ENCODE data around the gene FANCD2. TPM values are rescaled to one million over a fixed set of nuclear protein-coding genes. Genes with fewer than 3 reads are reported as not detected.

FANCD2 gene
- polyA plus RNA-seq, 1 of the 3 experiments (the other 2 are of a cell fraction) = 7.3 TPM

DNA sequence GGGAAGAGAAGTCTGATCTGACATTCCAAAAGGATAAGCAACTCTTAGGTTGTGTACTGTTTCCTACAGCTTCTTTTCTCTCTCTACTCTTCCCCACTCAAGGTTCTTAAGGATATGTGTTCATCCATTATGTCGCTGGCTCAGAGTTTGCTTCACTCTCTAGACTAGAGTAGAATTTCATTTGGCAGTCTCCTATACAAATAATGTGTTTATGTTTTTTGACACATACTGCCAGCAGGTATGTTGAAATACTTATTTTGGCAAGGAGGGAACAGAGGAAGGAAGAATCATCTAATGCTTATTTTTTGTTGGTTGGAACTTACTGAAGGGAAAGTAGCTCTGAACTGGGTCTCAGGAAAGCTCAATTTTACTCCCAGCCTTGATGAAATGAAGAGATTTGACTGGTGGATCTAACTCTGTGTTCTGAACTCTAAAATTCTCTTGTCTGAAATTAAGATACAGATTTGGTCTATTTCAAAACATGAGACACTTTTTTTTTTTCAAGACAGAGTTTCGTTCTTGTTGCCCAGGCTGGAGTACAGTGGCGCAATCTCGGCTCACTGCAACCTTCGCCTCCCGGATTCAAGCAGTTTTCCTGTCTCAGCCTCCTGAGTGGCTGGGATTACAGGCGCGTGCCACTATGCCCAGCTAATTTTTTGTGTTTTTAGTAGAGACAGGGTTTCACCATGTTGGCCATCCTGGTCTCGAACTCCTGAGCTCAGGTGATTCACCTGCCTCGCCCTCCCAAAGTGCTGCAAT is 32.0 kb upstream of the FANCD2 start:
- H2AFZ ChIP-seq (ENCODE audit: low read depth) = no peak overlapping the region
- H3K36me3 ChIP-seq (replicated peaks in 1 of 2; ENCODE audit: control insufficient read depth in 1 of 2, insufficient read depth in 2 of 2, low read length in 1 of 2) = peaks cover 0 to 17% of the 10 kb centered on the region in 2 experiments
- H3K27ac ChIP-seq (ENCODE audit: low read depth in 2 of 2, low read length in 1 of 2) = no peak overlapping the region
- no peak overlapping the region for H3K4me2 ChIP-seq
- H4K20me1 ChIP-seq (ENCODE audit: insufficient read depth) = no peaks in the 10 kb centered on the region
- CTCF ChIA-PET = interaction anchor here (0.7 kb wide), 1 partner anchor 93 kb away, joined by 3 read pairs; no protein-coding TSS in a partner anchor
- WGBS (ENCODE audit: low lambda C conversion rate) = 94% methylated on average over 10 of the region's 10 CpGs
- POLR2A ChIA-PET = no interaction called here
- H3K9me2 ChIP-seq = no peaks in the 10 kb centered on the region
- H3K9ac ChIP-seq = no peak overlapping the region
- no peak for DNase-seq
- no peaks in the 10 kb centered on the region for H3F3A ChIP-seq (replicated peaks; ENCODE audit: insufficient read depth)
- TF ChIP-seq, protein P1, sequence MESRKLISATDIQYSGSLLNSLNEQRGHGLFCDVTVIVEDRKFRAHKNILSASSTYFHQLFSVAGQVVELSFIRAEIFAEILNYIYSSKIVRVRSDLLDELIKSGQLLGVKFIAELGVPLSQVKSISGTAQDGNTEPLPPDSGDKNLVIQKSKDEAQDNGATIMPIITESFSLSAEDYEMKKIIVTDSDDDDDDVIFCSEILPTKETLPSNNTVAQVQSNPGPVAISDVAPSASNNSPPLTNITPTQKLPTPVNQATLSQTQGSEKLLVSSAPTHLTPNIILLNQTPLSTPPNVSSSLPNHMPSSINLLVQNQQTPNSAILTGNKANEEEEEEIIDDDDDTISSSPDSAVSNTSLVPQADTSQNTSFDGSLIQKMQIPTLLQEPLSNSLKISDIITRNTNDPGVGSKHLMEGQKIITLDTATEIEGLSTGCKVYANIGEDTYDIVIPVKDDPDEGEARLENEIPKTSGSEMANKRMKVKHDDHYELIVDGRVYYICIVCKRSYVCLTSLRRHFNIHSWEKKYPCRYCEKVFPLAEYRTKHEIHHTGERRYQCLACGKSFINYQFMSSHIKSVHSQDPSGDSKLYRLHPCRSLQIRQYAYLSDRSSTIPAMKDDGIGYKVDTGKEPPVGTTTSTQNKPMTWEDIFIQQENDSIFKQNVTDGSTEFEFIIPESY (IDR thresholded peaks at IDR 0.05; ENCODE audit: borderline replicate concordance, low read depth) = no peak
- TF ChIP-seq TEAD4 (IDR thresholded peaks at IDR 0.05; ENCODE audit: borderline replicate concordance, insufficient read depth) (no peak), EP300 (IDR thresholded peaks at IDR 0.05; ENCODE audit: borderline replicate concordance in 1 of 2, low read depth in 1 of 2, low read length in 1 of 2) (no peak), NRF1 (IDR thresholded peaks at IDR 0.05; ENCODE audit: low read depth, low read length) (no peak), FOXM1 (IDR thresholded peaks at IDR 0.05; ENCODE audit: low read depth) (no peak), FOSL2 (IDR thresholded peaks at IDR 0.05; ENCODE audit: borderline replicate concordance, low read depth) (no peak), GATA2 (CRISPR knock-in tag; IDR thresholded peaks at IDR 0.05) (no peak), MXI1 (IDR thresholded peaks at IDR 0.05; ENCODE audit: low read depth, low read length) (no peak), RCOR1 (IDR thresholded peaks at IDR 0.05; ENCODE audit: low read length) (no peak)
- TF ChIP-seq, protein P2, sequence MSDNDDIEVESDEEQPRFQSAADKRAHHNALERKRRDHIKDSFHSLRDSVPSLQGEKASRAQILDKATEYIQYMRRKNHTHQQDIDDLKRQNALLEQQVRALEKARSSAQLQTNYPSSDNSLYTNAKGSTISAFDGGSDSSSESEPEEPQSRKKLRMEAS (IDR thresholded peaks at IDR 0.05; ENCODE audit: low read depth) = no peak
- peaks cover 51% of the 10 kb centered on the region; the same call in 1 of the 2 replicates for H3K79me2 ChIP-seq (ENCODE audit: insufficient read depth)
- no peak overlapping the region for H3K4me3 ChIP-seq (ENCODE audit: low read depth in 2 of 2, low read length in 1 of 2)
- H3K27me3 ChIP-seq (ENCODE audit: insufficient read depth) = no peaks in the 10 kb centered on the region
- no peaks in the 10 kb centered on the region for H3K9me3 ChIP-seq
- H3K4me1 ChIP-seq (ENCODE audit: control insufficient read depth in 1 of 2, insufficient read depth in 2 of 2, low read depth in 1 of 2, low read length in 1 of 2) = no peaks in the 10 kb centered on the region

DNA sequence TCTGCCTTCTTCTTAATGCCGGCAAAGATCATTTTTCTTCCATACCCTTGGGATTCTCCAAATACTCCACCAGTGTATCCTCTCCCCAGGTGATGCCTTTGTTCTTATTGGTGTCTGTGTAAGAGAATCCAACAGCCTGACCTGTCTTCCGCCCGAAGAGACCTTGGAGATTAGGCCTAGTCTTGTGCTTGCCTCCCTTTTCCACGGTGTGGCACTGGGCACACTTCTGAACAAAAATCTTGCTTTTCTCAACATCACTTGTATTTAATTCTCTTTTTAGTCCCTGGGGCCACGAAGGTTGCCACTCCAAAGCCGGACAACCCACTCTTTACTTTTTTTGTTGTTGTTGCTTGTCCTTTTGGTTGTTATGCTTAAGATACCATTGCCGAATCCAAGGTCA is 25.6 kb upstream of the FANCD2 start:
- Histone ChIP-seq H3K27ac (ENCODE audit: low read depth in 2 of 2, low read length in 1 of 2) (no peak overlapping the region), H4K20me1 (ENCODE audit: insufficient read depth) (no peaks in the 10 kb centered on the region), H3K4me2 (no peak overlapping the region), H3K9me2 (no peaks in the 10 kb centered on the region), H3F3A (replicated peaks; ENCODE audit: insufficient read depth) (peaks cover 5% of the 10 kb centered on the region), H3K27me3 (ENCODE audit: insufficient read depth) (no peaks in the 10 kb centered on the region), H3K9me3 (no peaks in the 10 kb centered on the region), H3K4me3 (ENCODE audit: low read depth in 2 of 2, low read length in 1 of 2) (no peak overlapping the region), H3K4me1 (ENCODE audit: control insufficient read depth in 1 of 2, insufficient read depth in 2 of 2, low read depth in 1 of 2, low read length in 1 of 2) (no peaks in the 10 kb centered on the region), H3K79me2 (ENCODE audit: insufficient read depth) (peaks cover 27% of the 10 kb centered on the region; the same call in 1 of the 2 replicates), H3K9ac (no peak overlapping the region), H3K36me3 (replicated peaks in 1 of 2; ENCODE audit: control insufficient read depth in 1 of 2, insufficient read depth in 2 of 2, low read length in 1 of 2) (peaks cover 0 to 21% of the 10 kb centered on the region in 2 experiments), H2AFZ (ENCODE audit: low read depth) (no peak overlapping the region)
- TF ChIP-seq, protein P3, sequence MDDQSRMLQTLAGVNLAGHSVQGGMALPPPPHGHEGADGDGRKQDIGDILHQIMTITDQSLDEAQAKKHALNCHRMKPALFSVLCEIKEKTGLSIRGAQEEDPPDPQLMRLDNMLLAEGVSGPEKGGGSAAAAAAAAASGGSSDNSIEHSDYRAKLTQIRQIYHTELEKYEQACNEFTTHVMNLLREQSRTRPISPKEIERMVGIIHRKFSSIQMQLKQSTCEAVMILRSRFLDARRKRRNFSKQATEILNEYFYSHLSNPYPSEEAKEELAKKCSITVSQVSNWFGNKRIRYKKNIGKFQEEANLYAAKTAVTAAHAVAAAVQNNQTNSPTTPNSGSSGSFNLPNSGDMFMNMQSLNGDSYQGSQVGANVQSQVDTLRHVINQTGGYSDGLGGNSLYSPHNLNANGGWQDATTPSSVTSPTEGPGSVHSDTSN (IDR thresholded peaks at IDR 0.05) = no peak
- TF ChIP-seq, protein P2 (IDR thresholded peaks at IDR 0.05; ENCODE audit: low read depth) = no peak
- TF ChIP-seq EP300 (IDR thresholded peaks at IDR 0.05; ENCODE audit: borderline replicate concordance in 1 of 2, low read depth in 1 of 2, low read length in 1 of 2) = no peak
- no peak for TF ChIP-seq FOXJ3 (CRISPR knock-in tag; IDR thresholded peaks at IDR 0.05)
- no peak for TF ChIP-seq POLR2AphosphoS5 (IDR thresholded peaks at IDR 0.05; ENCODE audit: low read depth, low read length)
- no peak for TF ChIP-seq FOSL2 (IDR thresholded peaks at IDR 0.05; ENCODE audit: borderline replicate concordance, low read depth)
- TF ChIP-seq RAD21 (IDR thresholded peaks at IDR 0.05; ENCODE audit: low read length) = no peak
- TF ChIP-seq, protein P4, sequence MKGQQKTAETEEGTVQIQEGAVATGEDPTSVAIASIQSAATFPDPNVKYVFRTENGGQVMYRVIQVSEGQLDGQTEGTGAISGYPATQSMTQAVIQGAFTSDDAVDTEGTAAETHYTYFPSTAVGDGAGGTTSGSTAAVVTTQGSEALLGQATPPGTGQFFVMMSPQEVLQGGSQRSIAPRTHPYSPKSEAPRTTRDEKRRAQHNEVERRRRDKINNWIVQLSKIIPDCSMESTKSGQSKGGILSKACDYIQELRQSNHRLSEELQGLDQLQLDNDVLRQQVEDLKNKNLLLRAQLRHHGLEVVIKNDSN (IDR thresholded peaks at IDR 0.05; ENCODE audit: borderline replicate concordance, low read depth) = no peak
- no peak for TF ChIP-seq TAF1 (IDR thresholded peaks at IDR 0.05; ENCODE audit: borderline replicate concordance, low read depth, low read length)
- ChIA-PET CTCF (no interaction called here), POLR2A (no interaction called here)
- 97% methylated on average over 7 of the region's 7 CpGs for WGBS (ENCODE audit: low lambda C conversion rate)
- DNase-seq = no peak
